Left cardiac atrium (tissue), 4 donors: ENCODE results near the gene LPP. TPM values are rescaled to one million over a fixed set of nuclear protein-coding genes. Genes with fewer than 3 reads are reported as not detected.
A peak's percentile ranks its signal among the peaks of the same experiment; 100 is the strongest.

ENCODE experiments used
- ATAC-seq, 2 donors: fragments of 200-7000 bp; cut with Tn5 transposase; one replicate each; pipeline ENCODE4 v1.9.1; 2020; ENCODE audit warnings: mild to moderate bottlenecking in 2 of 2, moderate library complexity in 2 of 2
- DNase-seq: peaks from one replicate; pipeline ENCODE4 v3.0.0-alpha.2; 2020
- intact Hi-C, 2 donors: fragments of 100-400 bp; cut with DNase I; formaldehyde crosslinking; loops; one replicate each; pipeline versions ENCODE4 v1.14.1 to v1.15.1; 2022 to 2023
- total RNA-seq, 2 donors: library from RNA; stranded (reverse); fragmentation: NEBNext Ultra II Directional; extraction: Animal tissue kit (Norgen Biotek cat#: 25700); gene quantifications; one replicate each; pipeline ENCODE4 v1.2.1, GENCODE V29; 2021
- donor health status: DM: no; HTN: yes; CAD: no.
- donor health status: DM: no; HTN: yes; CAD: no; lungs with severe emphysema.
- donor health status: DM: yes; HTN: yes; CAD: no.
- donor health status: Dilated cardiomyopathy.

Gene LPP
- total RNA-seq, 2 donors from 2014 or later = 152 to 181 TPM

GRCh38 chr3:188772886-188773285 is 618.9 kb downstream of the LPP start:
- DNase-seq = no peak
- intact Hi-C loops = no loop called here
- ATAC-seq = peak; percentile 65 to 81

- ATAC-seq (no peak), DNase-seq (no peak)
- intact Hi-C loops = no loop called here
Observed at GRCh38 chr3:188775412-188775811, 621.5 kb downstream of the LPP start.

- ATAC-seq = no peak
- intact Hi-C loops = no loop called here
- no peak for DNase-seq
Observed at GRCh38 chr3:188776447-188776846, 622.5 kb downstream of the LPP start.

- DNase-seq (no peak), ATAC-seq (no peak)
- intact Hi-C loops = no loop called here
Observed at GRCh38 chr3:188778091-188778852, 624.3 kb downstream of the LPP start.

- intact Hi-C loops = no loop called here
- DNase-seq = no peak
- ATAC-seq = peak; percentile 34 to 38
Observed at GRCh38 chr3:188779281-188779980, 625.5 kb downstream of the LPP start.

GRCh38 chr3:188780193-188781147 is 626.5 kb downstream of the LPP start:
- DNase-seq (peak; percentile 41), ATAC-seq (peak; percentile 81 to 89)
- intact Hi-C loops = loop anchor here in 1 of 2 donors (10.0 kb wide), 2 partner anchors 164 to 1036 kb away; partner anchors contain the start of gene BCL6

GRCh38 chr3:188782613-188783124 is 628.7 kb downstream of the LPP start:
- no peak for DNase-seq
- intact Hi-C loops = loop anchor here in 1 of 2 donors (10.0 kb wide), 2 partner anchors 162 to 1038 kb away; partner anchors contain the start of gene BCL6
- peak in 1 of 2 donors; percentile 13 for ATAC-seq

GRCh38 chr3:188786424-188786823 is 632.5 kb downstream of the LPP start:
- intact Hi-C loops = loop anchor here in 1 of 2 donors (10.0 kb wide), 2 partner anchors 158 to 1042 kb away; partner anchors contain the start of gene BCL6
- ATAC-seq (no peak), DNase-seq (no peak)

- ATAC-seq (peak in 1 of 2 donors; percentile 78), DNase-seq (no peak)
- intact Hi-C loops = loop anchor here in 1 of 2 donors (10.0 kb wide), 2 partner anchors 156 to 1044 kb away; partner anchors contain the start of gene BCL6
Observed at GRCh38 chr3:188788621-188789081, 634.7 kb downstream of the LPP start.

GRCh38 chr3:188789251-188789650 is 635.3 kb downstream of the LPP start:
- no peak for ATAC-seq
- intact Hi-C loops = loop anchor here in 1 of 2 donors (10.0 kb wide), 2 partner anchors 156 to 1044 kb away; partner anchors contain the start of gene BCL6

GRCh38 chr3:188791311-188791710 is 637.4 kb downstream of the LPP start:
- intact Hi-C loops = no loop called here

More at GRCh38 chr3:188789251-188789650, 635.3 kb downstream of the LPP start:
- DNase-seq = no peak

GRCh38 chr3:188792793-188793192 is 638.8 kb downstream of the LPP start:
- ATAC-seq (peak; percentile 43 to 64), DNase-seq (peak; percentile 45)
- intact Hi-C loops = no loop called here

More at GRCh38 chr3:188791311-188791710, 637.4 kb downstream of the LPP start:
- ATAC-seq (no peak), DNase-seq (no peak)

GRCh38 chr3:188796122-188796631 is 642.2 kb downstream of the LPP start:
- DNase-seq (no peak), ATAC-seq (peak; percentile 53 to 91)
- intact Hi-C loops = no loop called here

GRCh38 chr3:188797045-188797444 is 643.1 kb downstream of the LPP start:
- peak in 1 of 2 donors; percentile 28 for ATAC-seq
- DNase-seq = no peak
- intact Hi-C loops = no loop called here

GRCh38 chr3:188798556-188799145 is 644.7 kb downstream of the LPP start:
- intact Hi-C loops = no loop called here
- DNase-seq (no peak), ATAC-seq (no peak)

- ATAC-seq = peak in 1 of 2 donors; percentile 38
- no peak for DNase-seq
- intact Hi-C loops = no loop called here
Observed at GRCh38 chr3:188801393-188801792, 647.4 kb downstream of the LPP start.

- DNase-seq = no peak
- no peak for ATAC-seq
- intact Hi-C loops = no loop called here
Observed at GRCh38 chr3:188802645-188803044, 648.7 kb downstream of the LPP start.

GRCh38 chr3:188807006-188807405 is 653.0 kb downstream of the LPP start:
- no peak for DNase-seq
- no peak for ATAC-seq
- intact Hi-C loops = no loop called here
